Endothelial cell of umbilical vein (primary cell): ENCODE measurements around the gene SPTLC1.

Experiments
- EZH2 ChIP-seq: IDR thresholded peaks from 2 replicates; pipeline ENCODE4 v1.6.1; 2012; ENCODE audit warnings: borderline replicate concordance, low read depth, mild to moderate bottlenecking, moderate library complexity, low read length, inconsistent platforms; ENCODE audit not compliant: severe bottlenecking
- FOS ChIP-seq: IDR thresholded peaks from 2 replicates; pipeline ENCODE4 v1.6.1; 2011; ENCODE audit warnings: mild to moderate bottlenecking, low read length, moderate library complexity, borderline replicate concordance; ENCODE audit not compliant: insufficient read depth
- GATA2 ChIP-seq: IDR thresholded peaks from 2 replicates; pipeline ENCODE4 v1.7.0; 2011; ENCODE audit warnings: low read depth, mild to moderate bottlenecking, moderate library complexity, mixed read lengths, low read length; ENCODE audit not compliant: insufficient read length, insufficient read depth
- JUN ChIP-seq: IDR thresholded peaks from 2 replicates; pipeline ENCODE4 v1.6.1; 2011; ENCODE audit warnings: borderline replicate concordance, low read depth; ENCODE audit not compliant: insufficient read length, insufficient read depth
- MYC ChIP-seq: IDR thresholded peaks from one replicate; pipeline ENCODE4 v1.6.1; 2011; ENCODE audit warnings: mild to moderate bottlenecking, low read depth, low read length
- POLR2A ChIP-seq: IDR thresholded peaks from 2 replicates; pipeline ENCODE4 v1.6.1; 2012; ENCODE audit warnings: low read depth, mild to moderate bottlenecking, control low read depth, low read length
- POLR2AphosphoS5 ChIP-seq: IDR thresholded peaks from 2 replicates; pipeline ENCODE4 v1.6.1; 2012; ENCODE audit warnings: low read depth, mild to moderate bottlenecking, control low read depth, low read length, moderate library complexity; ENCODE audit not compliant: insufficient read depth
- TF ChIP-seq, protein P1 (sequence below), 2 donors: IDR thresholded peaks; 1 replicate in 1 of 2; 2 replicates in 1 of 2; pipeline ENCODE4 v1.5.1; 2011; ENCODE audit warnings: low read length in 2 of 2, mild to moderate bottlenecking in 2 of 2, moderate library complexity in 2 of 2, control low read depth in 1 of 2, inconsistent platforms in 1 of 2, low read depth in 1 of 2; ENCODE audit not compliant: insufficient read depth in 1 of 2; ENCODE audit errors: extremely low read depth in 1 of 2
- TF ChIP-seq, protein P2 (sequence below): IDR thresholded peaks from 2 replicates; pipeline ENCODE4 v1.6.1; 2011; ENCODE audit not compliant: insufficient read depth, insufficient read length

- TF ChIP-seq POLR2A (no peak), EZH2 (no peak), JUN (no peak), POLR2AphosphoS5 (no peak), FOS (no peak), MYC (no peak), GATA2 (no peak)
- TF ChIP-seq, protein P1, sequence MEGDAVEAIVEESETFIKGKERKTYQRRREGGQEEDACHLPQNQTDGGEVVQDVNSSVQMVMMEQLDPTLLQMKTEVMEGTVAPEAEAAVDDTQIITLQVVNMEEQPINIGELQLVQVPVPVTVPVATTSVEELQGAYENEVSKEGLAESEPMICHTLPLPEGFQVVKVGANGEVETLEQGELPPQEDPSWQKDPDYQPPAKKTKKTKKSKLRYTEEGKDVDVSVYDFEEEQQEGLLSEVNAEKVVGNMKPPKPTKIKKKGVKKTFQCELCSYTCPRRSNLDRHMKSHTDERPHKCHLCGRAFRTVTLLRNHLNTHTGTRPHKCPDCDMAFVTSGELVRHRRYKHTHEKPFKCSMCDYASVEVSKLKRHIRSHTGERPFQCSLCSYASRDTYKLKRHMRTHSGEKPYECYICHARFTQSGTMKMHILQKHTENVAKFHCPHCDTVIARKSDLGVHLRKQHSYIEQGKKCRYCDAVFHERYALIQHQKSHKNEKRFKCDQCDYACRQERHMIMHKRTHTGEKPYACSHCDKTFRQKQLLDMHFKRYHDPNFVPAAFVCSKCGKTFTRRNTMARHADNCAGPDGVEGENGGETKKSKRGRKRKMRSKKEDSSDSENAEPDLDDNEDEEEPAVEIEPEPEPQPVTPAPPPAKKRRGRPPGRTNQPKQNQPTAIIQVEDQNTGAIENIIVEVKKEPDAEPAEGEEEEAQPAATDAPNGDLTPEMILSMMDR (IDR thresholded peaks at IDR 0.05; ENCODE audit: extremely low read depth in 1 of 2, insufficient read depth in 1 of 2, low read depth in 1 of 2, low read length in 2 of 2) = no peak
- TF ChIP-seq, protein P2, sequence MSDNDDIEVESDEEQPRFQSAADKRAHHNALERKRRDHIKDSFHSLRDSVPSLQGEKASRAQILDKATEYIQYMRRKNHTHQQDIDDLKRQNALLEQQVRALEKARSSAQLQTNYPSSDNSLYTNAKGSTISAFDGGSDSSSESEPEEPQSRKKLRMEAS = no peak
Observed at GRCh38 chr9:92044936-92045335, 70.3 kb downstream of the SPTLC1 start.
